GM08714 (cell line): ENCODE results near the gene CD151.

Experiments used
- H3K4me3 ChIP-seq: fragments of 200-500 bp; sonication (Bioruptor generic); 2 replicates; pipeline ENCODE4 v1.5.1; 2014; ENCODE audit warnings: mild to moderate bottlenecking, low read length, inconsistent platforms
- ZNF274 ChIP-seq: IDR thresholded peaks from 2 replicates; pipeline ENCODE4 v1.6.1; 2012; ENCODE audit warnings: mild to moderate bottlenecking, low read depth, low read length

Gene CD151

DNA sequence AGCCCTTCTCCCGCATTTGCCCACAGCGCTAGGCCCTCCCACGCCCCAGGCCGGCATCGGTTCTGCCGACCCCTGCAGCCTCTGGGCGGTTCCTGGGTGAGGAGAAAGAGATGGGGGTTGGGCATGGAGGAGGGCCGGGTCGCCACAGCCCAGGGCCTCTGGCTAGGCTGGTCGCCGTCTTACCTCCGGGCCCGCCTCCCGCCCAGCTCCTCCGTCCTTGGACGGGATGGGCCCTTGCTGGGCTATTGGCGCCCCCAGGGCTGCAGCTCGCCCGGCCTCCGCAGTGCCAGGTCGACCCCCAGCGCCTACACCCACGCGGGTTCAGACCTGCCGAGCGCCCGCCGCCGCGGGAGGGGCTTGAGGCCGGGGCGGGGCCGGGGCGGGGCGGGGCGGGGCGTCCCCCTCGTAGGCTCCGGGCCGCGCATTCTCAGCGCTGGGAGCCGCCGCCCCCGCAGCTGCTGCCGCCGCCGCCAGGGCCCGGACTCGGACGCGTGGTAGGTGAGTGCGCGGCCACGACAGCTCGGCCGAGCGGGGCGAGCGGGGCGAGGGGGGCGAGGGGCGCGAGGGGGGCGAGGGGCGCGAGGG, at the start of gene CD151:
TSS of gene CD151 (plus strand) at position 424 of the 585 bp plus-strand sequence. CDS start 3,118 bp downstream, outside the sequence.
- no peak for TF ChIP-seq ZNF274
- H3K4me3 ChIP-seq = peak within 1 kb of the TSS; percentile 50; the same call in 1 of the 2 replicates

DNA sequence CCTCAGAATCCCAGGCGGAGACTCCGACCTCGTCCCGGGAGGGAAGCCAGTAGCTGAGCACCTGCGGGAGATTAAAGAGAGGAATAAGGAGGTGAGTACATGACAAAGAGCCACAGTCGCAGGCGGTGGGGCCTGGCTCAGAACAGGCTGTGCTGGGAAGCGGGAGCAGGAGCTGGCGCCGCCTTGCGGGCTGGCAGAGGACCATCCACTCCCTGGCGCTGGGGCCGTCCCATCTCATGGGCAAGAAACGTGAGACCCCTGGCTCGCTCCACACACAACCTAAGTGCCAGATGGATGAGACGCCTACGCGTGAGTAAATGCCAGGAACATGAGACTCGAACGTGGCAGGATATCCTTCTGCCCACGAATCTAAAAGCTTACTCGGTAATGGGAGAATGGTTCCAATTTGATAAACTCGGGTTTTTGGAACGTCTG, 49.2 kb upstream of the CD151 start:
- TF ChIP-seq ZNF274 = no peak
- no peak overlapping the region for H3K4me3 ChIP-seq

DNA sequence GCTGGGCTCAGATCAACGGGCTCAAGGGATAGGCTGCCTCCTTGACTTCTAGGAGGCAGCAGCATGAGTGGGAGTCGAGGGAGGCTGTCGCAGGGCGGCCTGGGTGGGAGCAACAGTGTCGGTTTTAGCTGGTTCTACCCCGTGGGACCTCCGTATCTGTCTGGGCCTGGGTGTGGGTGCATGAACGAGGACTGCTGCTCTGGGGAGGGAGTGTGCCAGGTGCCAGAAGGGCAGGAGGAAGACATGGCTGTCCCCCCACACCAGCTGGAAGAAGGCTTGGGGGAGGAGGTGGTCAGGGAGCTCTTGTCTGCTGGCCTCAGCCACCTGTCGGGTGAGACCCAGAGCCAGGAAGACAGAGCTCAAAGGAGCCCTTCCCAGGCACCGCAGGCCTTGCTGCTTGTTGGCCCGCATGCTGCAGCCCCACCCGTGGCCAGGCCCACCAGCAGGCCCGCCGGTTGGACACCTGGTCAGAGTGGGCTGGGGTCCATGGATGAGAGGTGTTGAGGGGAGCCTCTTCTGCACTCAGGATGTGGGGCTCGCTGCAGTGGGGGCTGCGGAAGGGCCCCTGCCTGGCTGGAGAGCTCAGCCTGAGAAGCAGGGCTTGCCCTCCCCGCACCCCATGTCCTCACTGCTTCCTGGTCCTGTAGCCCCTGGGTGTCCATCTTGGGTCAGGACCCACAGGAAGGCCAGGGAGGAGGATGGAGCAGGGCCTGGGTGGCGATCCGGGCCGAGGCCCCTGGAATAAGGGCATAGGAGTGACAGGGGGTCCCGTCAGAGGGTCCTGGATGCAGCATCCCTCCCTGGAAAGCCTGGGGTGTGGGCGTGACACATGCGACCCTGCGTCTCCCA, 46.3 kb upstream of the CD151 start:
- TF ChIP-seq ZNF274 = no peak
- no peak overlapping the region for H3K4me3 ChIP-seq

DNA sequence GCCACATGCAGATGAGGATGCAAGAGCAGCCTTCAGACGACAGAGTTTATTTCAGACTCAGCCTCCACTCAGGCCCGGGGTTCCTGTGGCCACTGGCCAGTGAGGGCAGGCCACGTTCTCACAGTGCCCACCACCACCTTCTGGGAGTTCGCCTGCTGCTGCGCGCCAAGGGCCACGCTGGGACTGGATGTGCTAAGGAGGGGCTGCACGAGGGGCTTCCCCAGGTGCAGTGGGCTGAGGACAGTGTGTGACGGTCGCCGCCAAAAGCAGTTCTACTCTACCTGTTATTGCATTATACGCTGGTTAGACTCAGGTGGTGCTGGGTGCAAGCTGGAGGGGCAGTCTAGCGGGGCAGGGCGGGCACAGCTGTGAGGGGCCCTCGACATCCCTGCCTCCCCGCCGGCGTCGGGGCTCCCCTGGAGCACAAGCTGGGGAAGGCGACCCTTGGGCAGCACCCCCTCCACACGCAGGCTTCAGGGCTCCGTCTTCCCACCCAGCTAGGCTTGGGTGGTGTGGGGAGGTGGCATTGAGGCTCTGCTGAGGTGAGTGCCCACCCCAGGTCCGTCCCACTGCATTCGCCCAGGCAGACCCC, 45.6 kb upstream of the CD151 start:
- no peak overlapping the region for H3K4me3 ChIP-seq
- no peak for TF ChIP-seq ZNF274

GRCh38 chr11:788009-788640, 44.6 kb upstream of the CD151 start:
- TF ChIP-seq ZNF274 = no peak
- H3K4me3 ChIP-seq = no peak overlapping the region

- no peak for TF ChIP-seq ZNF274
- H3K4me3 ChIP-seq = peak overlapping the region; percentile 10; the same call in 1 of the 2 replicates
Measured at GRCh38 chr11:788953-789940, 43.5 kb upstream of the CD151 start.

GRCh38 chr11:789943-790342, 42.8 kb upstream of the CD151 start, which contains the start of gene CEND1:
CEND1 (minus strand) TSS chr11:790090; CDS start chr11:788576, 1,514 bp downstream.
- peak within 1 kb of the TSS; percentile 10; the same call in 1 of the 2 replicates for H3K4me3 ChIP-seq
- TF ChIP-seq ZNF274 = no peak

GRCh38 chr11:790721-791564, 41.8 kb upstream of the CD151 start:
- no peak for TF ChIP-seq ZNF274
- H3K4me3 ChIP-seq = no peak overlapping the region

- TF ChIP-seq ZNF274 = no peak
- H3K4me3 ChIP-seq = no peak overlapping the region
Measured at GRCh38 chr11:791658-792534, 40.9 kb upstream of the CD151 start.

GRCh38 chr11:792535-792821, 40.3 kb upstream of the CD151 start:
- TF ChIP-seq ZNF274 = no peak
- H3K4me3 ChIP-seq = no peak overlapping the region

DNA sequence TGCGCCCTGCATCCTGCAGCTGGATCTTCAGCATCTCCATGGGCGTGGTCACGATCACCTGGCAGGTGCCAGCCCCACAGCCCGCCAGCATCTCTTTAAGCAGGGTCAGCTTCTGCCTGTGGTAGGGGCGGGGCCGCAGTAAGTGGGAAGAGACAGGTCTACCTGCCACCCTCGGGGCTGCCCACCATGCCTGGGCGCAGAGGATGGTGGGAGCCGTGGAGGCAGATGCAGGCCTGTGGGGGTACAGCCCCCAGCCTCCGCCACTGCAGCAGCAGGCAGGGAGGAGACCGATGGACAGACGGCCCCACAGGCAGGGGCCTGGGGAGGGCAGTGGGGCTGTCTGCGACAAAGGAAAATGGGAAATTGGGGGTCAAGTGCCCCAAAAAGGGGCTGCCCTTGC, 39.9 kb upstream of the CD151 start:
- H3K4me3 ChIP-seq = no peak overlapping the region
- no peak for TF ChIP-seq ZNF274

DNA sequence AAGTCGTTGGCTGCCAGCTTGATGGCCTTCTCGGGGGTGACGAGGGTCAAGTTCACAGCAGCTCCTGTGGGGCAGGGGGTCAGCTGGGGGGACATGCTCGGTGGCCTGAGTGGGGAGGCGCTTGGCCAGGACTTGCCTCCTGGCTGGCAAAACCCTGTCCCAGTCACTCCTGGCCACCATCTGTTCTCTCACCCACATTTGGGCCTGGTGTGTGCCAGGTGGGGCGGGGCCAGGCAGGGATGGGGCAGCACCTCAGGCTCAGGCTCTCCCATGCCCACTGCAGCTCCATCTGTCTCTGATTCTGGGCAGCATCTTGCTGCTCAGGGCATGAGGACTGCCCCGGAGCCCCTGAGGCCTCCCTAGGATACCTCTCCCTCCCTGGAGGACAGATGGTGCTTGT, 39.2 kb upstream of the CD151 start:
- no peak overlapping the region for H3K4me3 ChIP-seq

More for the DNA sequence above, 39.2 kb upstream of the CD151 start:
- TF ChIP-seq ZNF274 = no peak
